GM18858 (cell line): Measurements from ENCODE around the gene ATP8B3.

Experiments
- ATAC-seq: cut with Tn5 transposase; IDR thresholded peaks from one replicate; pipeline ENCODE4 v1.9.1; 2021; ENCODE audit not compliant: unreplicated experiment

The ATP8B3 gene

GRCh38 chr19:1757468-1758230 lies 54.4 kb downstream of the ATP8B3 start:
- ATAC-seq: no peak

GRCh38 chr19:1756705-1757465 lies 55.2 kb downstream of the ATP8B3 start:
- ATAC-seq: no peak

GRCh38 chr19:1756264-1756663 lies 55.8 kb downstream of the ATP8B3 start:
- no peak for ATAC-seq

- no peak for ATAC-seq
Observed at GRCh38 chr19:1755467-1756171, 56.5 kb downstream of the ATP8B3 start.

- no peak for ATAC-seq
Observed at GRCh38 chr19:1754636-1755466, 57.2 kb downstream of the ATP8B3 start.

- ATAC-seq: no peak
Observed at GRCh38 chr19:1754018-1754635, 57.9 kb downstream of the ATP8B3 start.

GRCh38 chr19:1752757-1753728 lies 59.0 kb downstream of the ATP8B3 start, which contains the start of gene ONECUT3:
ONECUT3 (plus strand) TSS chr19:1753506; CDS start chr19:1753663, 157 bp downstream.
- ATAC-seq: no peak

GRCh38 chr19:1752009-1752756 lies 59.9 kb downstream of the ATP8B3 start:
- no peak for ATAC-seq

- no peak for ATAC-seq
Observed at GRCh38 chr19:1751367-1752008, 60.6 kb downstream of the ATP8B3 start.

GRCh38 chr19:1750343-1751021 lies 61.6 kb downstream of the ATP8B3 start:
- ATAC-seq: no peak

- no peak for ATAC-seq
Observed at GRCh38 chr19:1749373-1750342, 62.4 kb downstream of the ATP8B3 start.

- ATAC-seq: no peak
Observed at GRCh38 chr19:1748873-1749341, 63.2 kb downstream of the ATP8B3 start.

- no peak for ATAC-seq
Observed at GRCh38 chr19:1748115-1748872, 63.8 kb downstream of the ATP8B3 start.

GRCh38 chr19:1747285-1748114 lies 64.6 kb downstream of the ATP8B3 start:
- ATAC-seq: no peak
